ENCODE data around the gene TSPAN5.

The TSPAN5 gene

DNA sequence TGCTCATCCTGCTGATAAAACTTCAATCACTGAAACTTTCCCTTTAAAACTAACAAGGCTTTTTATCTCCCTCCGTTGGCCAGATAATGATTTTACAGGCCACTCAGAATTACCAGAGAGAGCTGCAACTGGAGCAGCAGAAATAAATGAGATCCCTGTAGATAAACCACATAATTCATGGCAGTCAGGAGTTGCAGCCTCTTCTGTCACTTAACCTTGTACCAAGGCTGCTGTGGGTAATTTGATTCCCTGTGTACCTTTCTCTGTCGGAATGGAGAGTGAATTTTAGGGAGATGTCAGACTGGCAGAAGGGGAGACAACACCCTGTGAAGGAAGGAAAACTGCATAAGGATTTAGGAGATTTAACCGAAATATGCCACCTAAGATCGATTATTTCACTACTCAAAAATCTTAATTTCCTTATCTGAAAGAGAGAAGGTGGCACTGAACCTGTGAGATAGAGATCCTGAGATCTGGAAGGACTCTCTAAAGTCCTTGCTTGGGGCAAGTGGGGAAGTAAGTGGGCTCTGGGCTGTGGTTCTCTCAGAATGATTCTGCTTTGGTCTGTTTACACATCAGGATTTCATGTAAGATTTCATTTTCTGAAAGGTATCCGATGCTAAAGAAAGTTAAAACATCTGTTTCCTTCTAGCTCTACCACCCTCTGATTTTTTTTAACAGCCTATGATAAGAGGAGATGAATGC lies 14.3 kb upstream of the TSPAN5 start:
- FAIRE-seq = no peak

DNA sequence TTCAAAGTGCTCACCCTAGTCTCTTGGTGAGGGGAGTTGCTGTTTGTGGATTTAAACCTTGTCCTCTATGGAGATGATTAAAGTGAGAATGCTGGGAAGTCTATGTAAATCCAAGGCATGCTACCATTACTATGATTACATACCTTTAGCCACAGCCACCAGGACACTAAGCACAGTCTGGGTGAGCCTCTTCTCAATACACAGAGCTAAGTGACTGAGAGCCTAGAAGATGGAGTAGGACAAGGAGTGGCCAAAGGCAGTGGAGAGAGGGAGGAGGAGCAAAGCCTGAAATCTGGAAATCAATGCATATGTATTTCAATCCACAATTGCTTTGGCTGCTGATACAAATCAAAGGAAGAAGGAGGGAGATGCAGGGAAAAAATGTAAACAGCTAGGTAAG lies 12.7 kb upstream of the TSPAN5 start:
- no peak for FAIRE-seq

DNA sequence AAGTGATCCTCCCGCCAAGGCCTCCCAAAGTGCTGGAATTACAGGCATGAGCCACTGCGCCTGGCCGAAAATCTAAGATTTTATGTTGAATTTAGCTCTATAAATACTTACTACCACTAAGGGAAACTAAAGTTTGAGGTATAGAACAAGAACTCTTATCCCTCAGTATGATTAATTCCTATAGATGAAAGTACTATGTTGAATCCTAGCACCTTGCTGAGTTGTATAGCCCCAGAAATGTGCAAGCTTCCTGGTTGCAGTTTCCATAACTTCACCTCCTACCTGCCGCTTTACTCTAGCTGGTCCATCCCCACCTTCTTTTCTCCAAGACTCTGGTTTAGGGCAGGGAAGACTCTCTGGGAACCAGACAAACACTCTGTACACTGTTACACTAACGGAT lies 11.8 kb upstream of the TSPAN5 start:
- no peak for FAIRE-seq

DNA sequence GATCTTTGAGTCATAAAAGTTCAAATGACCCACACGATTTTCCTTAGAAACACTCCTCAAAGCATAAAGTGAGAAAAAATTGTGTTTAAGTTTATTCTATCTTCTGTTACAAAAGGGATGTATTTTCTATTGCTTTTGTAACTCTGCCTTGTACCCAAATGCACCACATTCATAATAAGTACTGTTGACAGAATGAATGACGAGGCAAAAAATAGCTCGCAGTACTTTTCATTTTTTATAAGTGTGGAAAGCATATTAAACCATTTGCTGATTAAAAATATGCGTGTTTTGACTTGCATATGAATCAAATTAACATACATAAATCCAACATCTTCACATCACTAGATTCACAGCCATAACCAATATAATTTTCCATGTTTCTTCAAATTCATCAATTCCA lies 11.2 kb upstream of the TSPAN5 start:
- FAIRE-seq = no peak

DNA sequence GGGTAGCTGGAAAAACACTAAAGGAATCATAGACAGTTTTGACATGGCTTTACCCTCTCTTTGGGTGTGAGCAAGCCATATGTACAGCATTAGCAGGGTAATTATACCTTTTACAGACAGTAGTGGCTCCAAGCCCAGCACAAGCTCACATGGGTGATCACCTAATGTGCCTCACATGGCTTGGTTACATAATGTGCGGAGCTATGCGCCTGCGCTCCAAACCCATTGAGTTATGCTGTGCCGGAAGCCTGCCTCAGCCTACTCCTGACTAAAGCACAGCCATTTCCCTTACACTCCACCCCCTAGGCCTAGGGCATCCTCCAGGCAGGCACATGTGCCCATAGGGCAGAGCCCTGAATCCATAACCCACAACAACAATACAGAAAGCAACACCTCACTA lies 6.5 kb upstream of the TSPAN5 start:
- FAIRE-seq = no peak

DNA sequence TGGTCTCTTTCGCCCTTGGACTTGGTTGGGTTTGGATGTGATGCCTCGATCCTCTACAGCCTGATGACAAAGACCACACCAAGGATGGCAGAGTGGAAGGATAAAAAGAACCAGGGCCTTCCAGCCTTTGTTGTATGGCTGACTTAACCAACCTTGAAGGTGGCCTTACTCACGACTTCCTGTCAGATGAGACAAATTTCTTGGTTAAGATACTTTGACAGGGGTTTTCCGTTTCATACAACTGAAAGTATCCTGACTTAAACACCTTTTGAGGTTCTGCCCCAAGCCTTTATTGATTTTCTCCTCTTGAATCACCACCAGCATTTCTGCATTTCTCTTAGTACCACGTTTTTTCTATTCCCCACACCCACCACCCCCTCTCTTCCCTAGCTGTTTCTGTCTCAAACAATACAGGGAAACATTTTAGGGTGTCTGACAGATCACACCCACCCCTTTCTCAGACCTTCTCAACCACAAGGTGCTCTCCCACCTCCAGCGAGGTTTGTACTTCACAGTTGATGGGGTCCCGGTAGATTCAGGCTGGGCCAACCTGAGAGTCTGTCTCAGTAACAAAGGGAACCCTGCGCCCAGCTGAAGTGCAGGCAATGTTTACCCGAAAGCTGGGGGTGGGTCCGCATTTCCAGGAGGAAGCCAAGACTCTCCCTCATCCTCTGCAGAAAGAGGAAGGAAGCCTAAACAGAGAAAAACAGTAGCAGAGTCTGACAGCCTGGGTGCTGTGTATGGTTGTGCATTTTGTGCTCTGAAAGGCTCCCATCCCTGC lies 5.0 kb upstream of the TSPAN5 start:
- no peak for FAIRE-seq

DNA sequence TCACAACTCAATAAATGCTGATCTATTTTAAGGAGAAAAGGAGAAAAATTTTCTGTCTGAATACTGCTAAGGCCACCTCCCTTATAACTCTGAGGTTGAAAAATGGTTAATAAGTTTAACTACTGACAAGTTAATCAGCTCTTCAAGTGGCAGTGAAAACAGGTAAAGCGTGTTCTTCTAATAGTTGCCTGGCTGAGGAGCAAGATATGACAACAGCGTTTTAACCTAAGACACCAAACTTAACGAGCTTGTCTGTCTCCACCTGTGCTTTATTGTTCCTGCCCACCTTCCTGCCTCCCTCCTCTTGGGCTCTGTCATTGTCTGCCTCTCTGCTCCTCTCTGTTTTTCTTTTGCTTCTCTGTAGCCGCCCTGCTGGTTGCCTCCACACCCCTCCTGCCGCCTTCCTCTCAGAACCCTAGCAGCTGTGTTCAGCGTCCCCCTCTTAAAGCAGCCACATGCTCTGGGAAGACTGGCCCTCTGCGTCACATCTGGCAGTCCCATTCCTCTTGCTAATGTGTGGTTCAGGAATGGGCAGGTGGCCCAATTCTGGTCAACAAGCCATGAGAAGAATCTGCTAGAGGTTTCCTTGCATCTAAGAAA lies 4.3 kb upstream of the TSPAN5 start:
- FAIRE-seq = no peak

DNA sequence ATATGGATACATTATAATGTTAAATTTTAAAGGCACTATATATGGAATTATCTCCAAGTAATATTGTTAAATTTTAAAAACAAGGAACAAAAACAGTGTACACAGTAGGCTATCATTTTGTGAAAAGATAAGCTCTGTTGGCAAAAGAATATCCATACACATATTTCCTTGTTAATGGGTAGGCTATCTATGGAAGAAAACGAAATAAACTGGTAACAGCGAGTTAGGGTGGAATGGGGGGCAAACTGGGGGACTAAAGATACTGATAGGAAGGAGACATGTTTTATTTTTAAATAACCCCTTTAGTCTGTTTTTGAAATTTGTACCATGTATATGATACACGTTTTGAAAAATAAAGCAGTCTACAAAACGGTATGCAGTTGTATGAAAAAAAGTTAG lies 3.6 kb upstream of the TSPAN5 start:
- no peak for FAIRE-seq

DNA sequence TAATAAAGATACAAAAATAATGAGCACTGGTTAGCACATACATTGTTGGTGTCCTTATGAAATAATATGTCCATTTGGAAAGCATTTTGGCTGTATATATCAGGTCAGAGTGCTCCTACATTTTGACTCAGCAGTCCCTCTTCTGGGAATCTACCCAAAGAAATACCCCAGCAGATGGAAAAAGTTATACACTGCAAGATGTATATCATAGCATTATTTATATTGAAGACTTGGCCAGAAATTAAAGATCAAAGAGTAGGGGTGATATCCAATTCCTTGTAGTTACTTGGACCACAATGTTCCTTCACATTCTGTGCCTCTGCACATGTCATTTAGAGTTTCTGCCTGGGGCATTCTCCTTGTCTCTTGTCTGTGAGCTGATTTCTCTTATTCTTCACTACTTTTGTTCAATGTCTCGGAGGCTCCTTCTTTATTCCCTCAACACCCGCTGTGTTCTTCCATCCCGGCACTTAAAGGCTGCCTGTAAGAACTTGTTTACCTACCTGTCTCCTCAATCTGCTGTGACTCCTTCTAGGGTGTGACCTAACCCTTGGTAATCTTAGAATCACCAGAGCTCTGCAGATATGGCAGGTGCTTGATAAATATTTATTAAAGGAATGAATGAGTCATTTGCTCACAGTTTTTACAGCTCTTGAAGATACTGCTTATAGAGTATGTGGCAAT lies 3.1 kb upstream of the TSPAN5 start:
- no peak for FAIRE-seq

DNA sequence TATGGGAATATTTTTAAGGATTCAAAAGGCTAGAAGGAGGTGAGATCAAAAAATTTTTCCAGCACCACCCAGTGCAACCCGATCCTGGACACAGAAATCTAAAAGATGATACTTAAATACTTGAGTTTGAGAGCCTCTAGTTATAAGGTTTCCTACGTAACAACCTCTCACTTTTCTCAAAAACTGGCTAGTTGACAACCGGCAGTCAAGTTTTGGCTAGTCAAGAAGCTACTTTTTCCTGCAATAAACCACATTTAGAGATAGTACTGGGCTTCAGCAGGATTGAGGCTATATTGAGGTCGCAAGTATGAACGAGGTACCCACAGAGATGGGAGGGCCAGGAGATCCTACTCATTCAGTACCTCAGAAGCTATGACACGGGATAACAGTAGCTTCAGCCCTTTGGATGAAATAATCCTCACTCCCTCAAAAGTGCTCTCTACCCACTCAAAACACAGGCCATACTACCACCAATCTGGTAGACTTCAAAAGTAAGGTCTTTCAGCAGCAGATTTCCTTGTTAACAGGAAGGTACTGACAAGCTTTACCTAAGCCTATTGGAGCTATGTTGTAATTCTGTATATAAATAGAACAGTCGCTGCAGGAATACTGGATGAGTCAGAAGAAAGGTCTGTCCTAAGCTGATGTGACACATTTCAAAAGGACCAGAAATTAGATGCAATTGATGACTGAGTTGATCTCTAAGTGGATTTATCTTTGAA lies 1.5 kb upstream of the TSPAN5 start:
- FAIRE-seq = peak; percentile 93

DNA sequence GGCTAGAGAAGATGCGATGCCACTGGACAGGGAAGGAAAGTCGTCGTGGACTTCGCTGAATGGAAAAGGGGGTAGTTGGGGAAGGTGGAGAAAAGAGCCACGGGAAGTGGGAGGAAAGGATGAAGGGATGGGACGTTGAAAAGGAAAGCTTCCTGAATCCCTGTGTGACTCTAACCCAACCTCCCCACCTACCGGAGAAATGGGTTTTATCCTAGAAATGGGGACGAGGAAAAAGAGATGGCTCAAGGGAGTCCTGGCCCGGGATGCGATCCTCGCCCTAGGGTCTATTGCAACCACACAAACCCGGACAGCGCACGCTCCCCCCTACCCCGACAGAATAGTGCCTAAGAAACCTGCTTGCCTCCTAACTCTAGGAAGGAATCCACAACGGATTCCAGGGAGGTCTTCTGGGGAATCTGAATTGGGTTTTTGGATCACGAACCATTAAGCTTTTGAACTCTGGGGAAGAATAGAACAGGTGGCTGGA lies 738 bp upstream of the TSPAN5 start:
- FAIRE-seq = no peak

DNA sequence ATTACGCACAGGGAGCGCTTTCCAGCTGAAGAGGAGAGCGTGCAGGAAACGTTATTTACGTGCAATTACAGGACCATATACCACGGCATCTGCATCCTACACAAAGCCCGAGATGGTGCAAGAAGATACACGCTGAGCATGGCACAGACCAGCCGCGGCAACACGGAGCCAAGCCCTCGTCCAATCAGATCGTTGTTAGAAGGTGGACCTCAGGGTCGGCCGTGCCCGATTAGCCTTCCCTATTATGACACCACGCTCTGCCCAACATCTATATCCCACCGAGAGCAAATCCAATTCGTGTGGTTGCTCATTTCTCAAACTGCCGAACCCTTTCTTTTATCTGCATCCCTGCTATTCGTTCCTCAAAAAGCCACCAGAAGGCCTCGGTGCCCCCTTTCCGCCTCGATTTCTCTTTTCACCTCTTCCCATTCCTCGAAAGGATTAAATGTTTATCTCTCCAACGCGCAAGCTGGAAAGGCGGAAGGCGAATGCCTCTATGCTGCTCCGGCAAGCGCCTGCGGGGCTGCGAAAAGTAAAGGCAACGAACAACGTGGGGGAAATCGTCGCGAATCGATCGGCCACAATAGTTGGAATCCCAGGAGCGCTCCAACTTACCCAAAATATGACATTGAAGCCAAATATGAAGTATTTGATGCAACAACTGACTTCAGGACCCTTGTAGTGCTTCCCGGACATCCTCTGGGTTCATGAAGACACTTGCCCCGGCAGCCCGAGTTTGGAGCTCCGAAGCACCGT lies 702 bp downstream of the TSPAN5 start:
- no peak for FAIRE-seq

DNA sequence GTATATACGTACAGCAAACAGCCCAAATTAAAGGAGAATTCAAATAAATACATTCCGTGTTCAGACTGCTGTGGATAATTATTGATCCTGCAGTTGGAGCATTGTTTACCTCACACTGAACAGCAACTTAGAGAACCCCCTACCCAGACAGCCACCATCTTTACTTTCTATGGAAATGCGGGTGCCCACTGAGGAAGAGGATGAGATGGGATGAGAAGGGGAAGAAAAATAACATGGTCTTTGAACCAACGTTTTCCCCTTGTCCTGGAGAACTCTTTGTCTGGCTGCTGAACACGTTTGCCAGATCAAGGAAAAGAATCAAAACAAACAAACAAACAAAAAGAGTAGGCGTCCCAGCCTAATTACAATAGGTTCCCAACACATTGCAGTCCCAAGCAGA lies 1.5 kb downstream of the TSPAN5 start:
- FAIRE-seq = no peak

DNA sequence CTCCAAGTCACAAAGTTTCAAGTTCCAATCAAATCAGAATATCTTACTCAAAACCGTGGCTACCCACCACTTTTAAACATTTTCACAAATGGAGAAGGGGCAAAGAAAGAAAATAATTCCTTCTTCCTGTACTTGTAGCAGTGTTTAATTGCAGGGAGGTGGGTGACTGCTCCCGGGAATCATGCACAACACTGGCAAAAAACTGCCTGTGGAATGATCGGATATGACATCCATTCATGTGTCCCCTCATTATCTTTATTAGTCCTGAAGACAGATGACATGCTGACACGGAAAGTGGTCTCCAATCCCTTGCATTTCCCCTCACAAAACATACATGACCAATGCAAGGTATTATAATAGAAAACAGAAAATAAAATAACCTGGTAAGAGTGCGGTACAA lies 2.0 kb downstream of the TSPAN5 start:
- no peak for FAIRE-seq

DNA sequence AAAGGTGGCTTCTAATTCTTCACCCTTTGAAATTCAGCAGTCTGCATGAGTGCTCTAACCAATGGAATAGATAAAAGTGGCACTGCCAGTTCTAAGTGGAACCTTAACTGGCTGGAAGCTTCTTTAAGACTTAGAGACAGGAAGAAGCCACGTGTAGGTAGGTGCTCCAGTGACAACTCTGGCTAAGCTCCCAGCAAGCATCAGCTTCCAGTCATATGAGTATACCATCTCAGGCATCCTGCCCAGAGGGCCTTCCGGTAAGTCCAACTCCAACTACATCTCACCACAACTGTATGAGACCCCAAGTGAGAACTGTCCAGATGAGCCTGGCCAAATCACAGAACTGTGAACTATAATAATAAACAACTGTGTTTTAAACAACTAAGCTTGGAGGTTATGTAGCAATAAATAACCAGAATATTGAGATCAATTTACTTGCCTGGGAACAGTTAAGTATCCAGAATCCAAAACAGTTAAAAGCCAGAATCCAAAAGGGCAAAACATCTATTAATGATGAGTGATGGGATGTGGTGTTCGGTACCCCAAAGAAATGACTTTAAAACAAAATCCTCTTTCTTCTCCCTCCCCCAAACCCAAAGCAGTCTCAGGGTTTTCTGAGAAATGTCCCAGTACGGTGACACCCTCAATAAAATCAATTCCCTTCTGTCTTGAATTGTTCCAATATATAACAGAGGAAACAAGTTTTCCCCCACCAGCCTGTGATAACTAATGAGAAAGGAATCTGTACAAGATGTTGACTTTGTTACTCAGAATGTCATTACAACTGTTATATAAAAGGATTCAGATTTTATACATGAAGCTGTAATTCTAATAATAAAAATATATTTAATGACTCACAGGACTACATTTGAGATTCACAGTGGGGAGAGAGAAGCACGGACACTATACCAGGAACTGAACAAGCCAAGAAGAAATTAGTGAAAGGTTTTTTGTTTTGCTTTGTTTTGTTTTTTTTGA lies 4.2 kb downstream of the TSPAN5 start:
- FAIRE-seq = no peak

DNA sequence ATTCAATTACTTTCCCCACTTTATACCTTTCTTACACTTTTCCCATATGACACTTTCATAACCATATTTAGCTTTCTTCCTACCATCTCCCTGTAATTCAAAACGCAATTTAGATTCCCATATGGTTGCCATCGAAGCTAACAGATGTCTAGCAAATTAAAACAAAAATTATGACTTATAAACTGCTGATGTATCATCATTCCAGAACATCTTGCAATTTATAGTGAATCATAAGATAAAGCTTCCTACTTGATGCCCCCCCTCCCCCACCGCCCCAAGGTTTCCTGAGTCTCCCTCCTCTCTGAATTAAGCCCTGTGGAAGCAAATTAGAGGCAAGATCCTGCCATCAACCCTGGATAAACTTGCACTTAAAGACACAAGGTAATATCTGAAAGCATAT lies 5.4 kb downstream of the TSPAN5 start:
- FAIRE-seq = no peak

DNA sequence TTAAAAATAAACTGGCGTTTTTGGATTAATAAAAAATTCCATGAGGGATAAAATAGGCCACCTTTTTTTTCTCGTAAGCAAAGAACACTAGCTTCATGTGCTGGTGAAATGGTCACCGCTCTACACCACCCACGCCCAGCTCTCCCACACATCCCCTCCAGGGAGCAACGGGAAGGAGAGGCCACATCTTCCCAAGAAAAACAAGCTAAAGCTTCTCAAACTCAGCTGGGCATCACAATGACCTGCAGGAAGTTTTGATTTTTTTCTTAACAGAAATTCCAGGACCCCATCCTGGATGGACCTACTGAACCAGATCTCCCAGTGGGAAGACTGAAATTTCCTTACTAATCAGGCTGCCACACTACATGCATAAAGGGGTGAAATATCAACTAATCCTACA lies 9.8 kb downstream of the TSPAN5 start:
- no peak for FAIRE-seq

DNA sequence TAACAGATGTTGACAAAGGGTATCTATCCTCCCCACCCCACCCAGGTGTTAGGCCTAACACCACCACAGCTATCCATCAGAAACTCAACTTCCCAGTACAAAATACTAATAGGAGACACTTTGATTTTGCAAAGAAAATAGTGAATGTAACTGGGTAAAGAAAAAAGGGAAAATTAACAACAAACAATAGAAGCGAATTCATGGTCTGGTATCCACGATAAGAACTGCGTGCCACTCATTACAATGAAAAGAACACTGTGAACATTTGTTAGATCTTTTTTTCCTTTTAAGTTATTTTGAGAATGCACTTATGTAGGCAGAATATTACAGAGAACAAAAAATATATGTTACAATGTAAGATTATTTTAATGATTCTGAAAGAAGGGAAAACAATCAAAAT lies 12.0 kb downstream of the TSPAN5 start:
- no peak for FAIRE-seq

DNA sequence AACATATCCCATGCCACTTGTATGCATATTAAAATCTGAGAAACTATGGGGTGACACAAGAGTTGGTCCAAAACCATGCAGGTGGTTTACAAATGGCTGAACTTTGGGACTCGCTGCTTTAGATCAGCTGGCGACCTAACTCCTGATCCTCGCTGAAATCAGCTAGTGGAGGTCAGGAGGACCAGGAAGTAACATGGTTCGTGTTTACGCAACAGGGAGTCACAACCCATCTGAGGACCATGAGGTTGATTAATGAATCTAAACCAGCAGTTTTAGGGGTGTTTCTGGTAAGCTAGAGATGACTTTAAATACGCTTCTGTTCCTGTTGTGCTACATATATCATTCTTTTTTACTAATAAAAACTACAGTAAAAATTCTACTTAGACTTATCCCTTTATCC lies 12.9 kb downstream of the TSPAN5 start:
- FAIRE-seq = no peak

DNA sequence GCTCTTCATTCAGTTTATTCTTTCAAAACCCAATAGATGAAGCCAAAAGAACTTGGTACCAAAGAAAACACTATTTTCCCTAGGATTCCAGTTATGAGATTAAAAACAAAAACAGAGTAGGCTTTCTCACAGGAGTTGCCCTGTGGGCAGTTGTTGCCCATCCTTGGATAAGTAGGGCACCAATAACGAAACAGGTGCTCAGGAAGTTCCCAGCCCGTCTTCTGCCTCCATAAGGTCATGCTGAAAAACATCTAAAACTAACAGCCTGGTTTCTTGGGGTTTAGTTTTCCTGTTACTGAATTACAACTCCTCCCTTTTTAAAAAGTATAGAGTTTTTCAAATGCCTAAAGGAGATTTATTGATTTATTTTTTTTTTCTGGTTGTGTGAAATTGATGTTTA lies 14.7 kb downstream of the TSPAN5 start:
- FAIRE-seq = no peak

DNA sequence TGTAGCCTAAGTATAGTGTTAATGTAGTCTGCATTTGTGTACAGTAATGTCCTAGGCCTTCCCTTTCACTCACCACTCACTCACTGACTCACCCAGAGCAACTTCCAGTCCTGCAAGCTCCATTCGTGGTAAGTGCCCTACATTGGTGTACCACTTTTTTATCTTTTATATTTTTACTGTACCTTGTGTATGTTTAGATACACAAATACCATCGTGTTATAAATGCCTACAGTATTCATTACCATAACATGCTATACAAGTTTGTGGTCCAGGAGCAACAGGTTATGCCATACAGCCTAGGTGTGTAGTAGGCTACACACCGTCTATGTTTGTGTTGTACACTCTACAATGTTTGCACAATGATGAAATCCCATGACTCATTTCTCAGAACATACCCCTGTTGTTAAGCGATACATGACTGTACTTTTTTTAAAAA lies 15.4 kb downstream of the TSPAN5 start:
- no peak for FAIRE-seq
